GM12878 (cell line): Measurements from ENCODE around the gene MFSD6. TPM values are rescaled to one million over a fixed set of nuclear protein-coding genes. Genes with fewer than 3 reads are reported as not detected.

Experiments
- ATAC-seq: fragments of 200-7000 bp; cut with Tn5 transposase; 3 replicates; pipeline ENCODE4 v1.9.1; 2020; ENCODE audit warnings: mild to moderate bottlenecking, moderate library complexity
- BruUV-seq: library from RNA; stranded (reverse); fragments of 400-500 nt; replicated peaks from 2 replicates; lab custom pipeline; 2021; lab: Mats Ljungman, UMichigan
- CTCF ChIA-PET: fragments of 300-600 bp; sonication (Branson Sonifier 250); formaldehyde crosslinking; extraction: SDS; loops from one replicate; lab custom pipeline; 2021; ENCODE audit warnings: inconsistent platforms; lab: Yijun Ruan, JAX
- POLR2A ChIA-PET: fragments of 350-600 bp; formaldehyde crosslinking; extraction: SDS; loops from one replicate; lab custom pipeline; 2021; ENCODE audit warnings: inconsistent platforms; lab: Charles Lee
- RAD21 ChIA-PET: fragments of 300-600 bp; sonication (Branson Sonifier 250); formaldehyde crosslinking; loops from one replicate; lab custom pipeline; 2023; ENCODE audit warnings: antibody characterized with exemption; ENCODE audit not compliant: unreplicated experiment; lab: Charles Lee
- SMC1A ChIA-PET: fragments of 300-600 bp; sonication (Branson Sonifier 250); formaldehyde crosslinking; loops from one replicate; lab custom pipeline; 2023; ENCODE audit not compliant: unreplicated experiment, uncharacterized antibody; lab: Charles Lee
- DNase-seq: peaks from one replicate; pipeline ENCODE4 v3.0.0-alpha.2; 2011; ENCODE audit warnings: low read depth, low spot score
- FAIRE-seq: peaks from 3 replicates; lab custom pipeline; 2011; peaks lifted over from hg19 to GRCh38; lab: Jason Lieb, UNC
- H2AFZ ChIP-seq: 2 replicates; pipeline ENCODE4 v1.6.0; 2011; ENCODE audit warnings: low read depth, low read length, control low read depth; ENCODE audit not compliant: control insufficient read depth
- H3K27ac ChIP-seq: 2 replicates; pipeline ENCODE4 v1.5.1; 2011; ENCODE audit warnings: control low read depth; ENCODE audit not compliant: control insufficient read depth, insufficient read depth
- H3K27me3 ChIP-seq, 2 experiments: replicated peaks in 1 of 2; 2 replicates each; pipeline versions ENCODE4 v1.6.0 to v1.6.1; 2011; ENCODE audit warnings: low read length in 1 of 2; ENCODE audit not compliant: control insufficient read depth in 2 of 2, insufficient read depth in 2 of 2
- H3K36me3 ChIP-seq, 2 experiments: 2 replicates each; pipeline ENCODE4 v1.5.1; 2011; ENCODE audit warnings: low read length in 1 of 2; ENCODE audit not compliant: control insufficient read depth in 2 of 2, insufficient read depth in 2 of 2
- H3K4me1 ChIP-seq: 2 replicates; pipeline ENCODE4 v1.6.1; 2011; ENCODE audit warnings: mild to moderate bottlenecking, low read length, moderate library complexity, mixed read lengths; ENCODE audit not compliant: control insufficient read depth, insufficient read depth
- H3K4me2 ChIP-seq: 2 replicates; pipeline ENCODE4 v1.6.0; 2011; ENCODE audit warnings: control low read depth; ENCODE audit not compliant: control insufficient read depth, insufficient read depth
- H3K4me3 ChIP-seq: fragments of 200-600 bp; sonication (generic); 2 replicates; pipeline ENCODE4 v1.5.1; 2016
- H3K79me2 ChIP-seq: 2 replicates; pipeline ENCODE4 v1.6.0; 2011; ENCODE audit warnings: low read length; ENCODE audit not compliant: control insufficient read depth, insufficient read depth
- H3K9ac ChIP-seq: 2 replicates; pipeline ENCODE4 v1.8.0; 2011; ENCODE audit warnings: low read length, control low read depth, mixed read lengths; ENCODE audit not compliant: control insufficient read depth, insufficient read depth
- H3K9me3 ChIP-seq: replicated peaks from 3 replicates; pipeline ENCODE4 v1.5.1; 2011; ENCODE audit warnings: mild to moderate bottlenecking, low read length; ENCODE audit not compliant: control insufficient read depth, insufficient read depth
- H4K20me1 ChIP-seq: 2 replicates; pipeline ENCODE4 v1.6.0; 2011; ENCODE audit not compliant: control insufficient read depth, insufficient read depth
- BHLHE40 ChIP-seq, 2 experiments: fragments of 450-650 bp in 1 of 2; IDR thresholded peaks; 2 replicates each; pipeline ENCODE4 v1.6.1; 2011 to 2017; ENCODE audit warnings: low read depth in 2 of 2, borderline replicate concordance in 1 of 2, improper control_type of control experiment in 1 of 2, low read length in 1 of 2, mild to moderate bottlenecking in 1 of 2
- HDAC6 ChIP-seq: fragments of 200-600 bp; sonication (generic); IDR thresholded peaks from one replicate; pipeline ENCODE4 v1.8.0; 2017; ENCODE audit warnings: antibody characterized with exemption; ENCODE audit not compliant: unreplicated experiment
- MLLT1 ChIP-seq: fragments of 450-650 bp; IDR thresholded peaks from 2 replicates; pipeline ENCODE4 v1.6.1; 2016; ENCODE audit warnings: mild to moderate bottlenecking
- PKNOX1 ChIP-seq: fragments of 450-650 bp; IDR thresholded peaks from 2 replicates; pipeline ENCODE4 v1.6.1; 2016; ENCODE audit warnings: mild to moderate bottlenecking
- RUNX3 ChIP-seq: IDR thresholded peaks from 2 replicates; pipeline ENCODE4 v1.6.1; 2012; ENCODE audit warnings: low read length, inconsistent platforms
- WGBS: methylation state at CpG from one replicate; pipeline ENCODE4 v1.1.6; 2016; ENCODE audit warnings: low lambda C conversion rate; ENCODE audit not compliant: insufficient replicate concordance, insufficient coverage; ENCODE audit errors: missing lambda C conversion rate; 5-methylcytosine and 5-hydroxymethylcytosine counted together
- in situ Hi-C: fragments of 300-500 bp; cut with MboI; formaldehyde crosslinking; loops from 9 replicates; pipeline ENCODE4 v1.14.3; 2018; ENCODE audit warnings: mixed read lengths
- intact Hi-C: fragments of 100-400 bp; cut with micrococcal nuclease; formaldehyde crosslinking; loops from one replicate; pipeline ENCODE4 v1.14.2; 2022; ENCODE audit not compliant: unreplicated experiment
- polyA plus RNA-seq, 11 experiments: library from polyadenylated mRNA; depleted of rRNA in 4 of 11; unstranded in 6 of 11; stranded (reverse) in 5 of 11; fragments of >200 nt; fragmentation: Nextera tagmentation in 4 of 11; fragmentation: Illumina TruSeq in 1 of 11; extraction: Ambion mirVana in 4 of 11; extraction: Trizol in 1 of 11; gene quantifications; 1 replicate in 1 of 11; 2 replicates in 10 of 11; pipeline versions ENCODE4 v1.2.1 to v1.2.3, GENCODE V29; 2011 to 2016; ENCODE audit warnings: inconsistent platforms in 2 of 11, missing spikeins in 2 of 11, low read depth in 1 of 11
- total RNA-seq, 4 experiments: library from RNA; depleted of rRNA in 3 of 4; stranded (reverse); fragments of >200 nt in 3 of 4; fragmentation: Illumina TruSeq in 1 of 4; extraction: Trizol in 1 of 4; gene quantifications; 2 replicates each; pipeline versions ENCODE4 v1.2.1 to v1.2.3, GENCODE V29; 2013 to 2021

The MFSD6 gene
- total and polyA plus RNA-seq, 10 of the 15 experiments (the other 5 are each of a cell fraction or from before 2014, with no cell fraction given): 6.7 to 42.6 (median 24.2) TPM

GRCh38 chr2:190407246-190407661, 901 bp upstream of the MFSD6 start:
- in situ Hi-C loops: no loop called here
- POLR2A ChIA-PET: interaction anchor here (1.0 kb wide), 1 partner anchor 127 kb away, joined by 6 read pairs; the partner anchor contains the start of gene NEMP2
- H4K20me1 ChIP-seq: no peaks in the 10 kb centered on the region
- no peaks in the 10 kb centered on the region for H3K27me3 ChIP-seq
- H3K9me3 ChIP-seq: no peaks in the 10 kb centered on the region
- TF ChIP-seq HDAC6: no peak
- no peak for TF ChIP-seq BHLHE40 (IDR thresholded peaks at IDR 0.05; ENCODE audit: borderline replicate concordance in 1 of 2, low read depth in 2 of 2, low read length in 1 of 2)
- peak; percentile 19; the same call in 1 of the 2 replicates for TF ChIP-seq PKNOX1
- TF ChIP-seq MLLT1: peak; percentile 83; the same call in 1 of the 2 replicates
- TF ChIP-seq RUNX3: 0 out of 2 replicates have a peak, but pooled peaks have one; percentile 2
- TF ChIP-seq, all 136 proteins: peak for 3
- Histone ChIP-seq H3K36me3 (no peaks in the 10 kb centered on the region), H3K4me3 (peak overlapping the region; percentile 77; the same call in 1 of the 2 replicates), H2AFZ (peak overlapping the region; percentile 80), H3K27ac (0 out of 2 replicates have a peak overlapping the region, but pooled peaks have one; percentile 83), H3K79me2 (peaks cover 21% of the 10 kb centered on the region), H3K4me1 (no peaks in the 10 kb centered on the region; the same call in 1 of the 2 replicates), H3K9ac (peak overlapping the region; percentile 96), H3K4me2 (peak overlapping the region; percentile 82)
- ChIA-PET SMC1A (interaction anchor here (0.5 to 1.7 kb wide), 13 partner anchors 8 to 318 kb away, joined by 3 to 6 read pairs (median 3); no protein-coding TSS in a partner anchor), CTCF (interaction anchor here (1.0 to 1.5 kb wide), 4 partner anchors 8 to 24 kb away, joined by 3 to 7 read pairs (median 4); no protein-coding TSS in a partner anchor), RAD21 (interaction anchor here (0.5 to 1.1 kb wide), 2 partner anchors 9 to 138 kb away, joined by 3 read pairs; no protein-coding TSS in a partner anchor)
- DNase-seq: no peak
- ATAC-seq: no peak
- intact Hi-C loops: loop anchor here (5.0 kb wide), 1 partner anchor 125 kb away; the partner anchor contains the start of gene NEMP2
- FAIRE-seq: no peak
- 48% methylated on average over 11 of the region's 11 CpGs for WGBS
- no TSS peak for BruUV-seq
